Anterior cingulate cortex (tissue), 58 donors: ENCODE results near the gene ABCF2.

Experiments
- DNase-seq, 58 donors: peaks; one replicate each; lab custom pipeline; 2025; lab: John Stamatoyannopoulos, UW

Gene ABCF2

DNA sequence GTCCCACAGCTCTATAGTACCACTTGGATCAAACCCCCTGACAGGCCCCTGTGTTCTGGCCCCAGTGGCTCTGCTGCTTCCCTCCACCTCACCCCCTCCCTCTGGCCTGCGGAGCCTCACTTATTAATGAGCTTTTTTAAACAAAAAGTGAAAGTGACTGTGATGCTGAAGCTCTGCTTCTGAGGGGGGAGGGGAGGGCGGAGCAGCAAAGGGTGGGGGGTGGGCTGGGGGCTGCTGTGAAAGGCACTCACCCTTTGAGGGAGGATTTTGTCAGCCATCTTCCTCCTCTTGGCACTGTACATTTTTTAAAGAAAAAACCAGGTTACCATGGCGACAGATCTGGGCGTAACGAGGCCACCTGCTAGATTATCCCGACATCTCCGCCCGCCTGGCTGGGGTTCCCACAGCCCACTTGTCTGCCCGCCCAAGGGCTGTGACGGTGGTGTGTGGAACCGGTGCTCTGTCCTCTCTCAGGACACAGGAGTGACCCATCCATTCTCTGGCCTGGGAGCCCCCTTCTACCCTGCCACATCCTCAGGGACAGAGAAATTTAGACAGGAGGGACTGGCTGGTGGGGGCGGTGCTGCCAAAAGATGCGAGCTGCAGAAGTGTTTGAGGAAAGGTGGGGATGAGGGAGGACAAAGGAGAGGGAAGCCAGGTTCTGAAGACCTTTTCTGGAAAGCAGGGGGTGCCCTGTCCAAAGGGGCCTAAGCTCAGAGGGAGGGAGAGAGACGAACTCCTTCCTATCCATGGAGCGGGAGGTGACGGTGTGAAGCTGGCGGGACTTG, 16.6 kb upstream of the ABCF2 start:
- DNase-seq, result peak in 21 of 58 donors; percentile 18 to 72 (median 41)

DNA sequence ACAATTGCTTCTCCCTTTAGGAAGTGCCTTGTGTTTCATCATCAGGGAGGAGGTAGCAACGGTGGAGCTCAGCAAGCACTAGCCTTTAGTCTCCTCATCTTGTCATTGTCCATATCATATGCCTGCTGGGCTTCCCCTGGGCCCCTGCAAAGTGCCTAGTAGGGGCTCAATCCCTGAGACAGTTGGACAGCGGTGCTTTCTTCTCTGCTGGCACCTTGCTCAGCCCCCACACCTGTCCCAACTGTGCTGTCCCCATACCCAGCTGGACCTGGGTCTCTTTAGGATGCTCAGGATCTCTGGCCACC, 16.0 kb upstream of the ABCF2 start:
- no peak for DNase-seq

DNA sequence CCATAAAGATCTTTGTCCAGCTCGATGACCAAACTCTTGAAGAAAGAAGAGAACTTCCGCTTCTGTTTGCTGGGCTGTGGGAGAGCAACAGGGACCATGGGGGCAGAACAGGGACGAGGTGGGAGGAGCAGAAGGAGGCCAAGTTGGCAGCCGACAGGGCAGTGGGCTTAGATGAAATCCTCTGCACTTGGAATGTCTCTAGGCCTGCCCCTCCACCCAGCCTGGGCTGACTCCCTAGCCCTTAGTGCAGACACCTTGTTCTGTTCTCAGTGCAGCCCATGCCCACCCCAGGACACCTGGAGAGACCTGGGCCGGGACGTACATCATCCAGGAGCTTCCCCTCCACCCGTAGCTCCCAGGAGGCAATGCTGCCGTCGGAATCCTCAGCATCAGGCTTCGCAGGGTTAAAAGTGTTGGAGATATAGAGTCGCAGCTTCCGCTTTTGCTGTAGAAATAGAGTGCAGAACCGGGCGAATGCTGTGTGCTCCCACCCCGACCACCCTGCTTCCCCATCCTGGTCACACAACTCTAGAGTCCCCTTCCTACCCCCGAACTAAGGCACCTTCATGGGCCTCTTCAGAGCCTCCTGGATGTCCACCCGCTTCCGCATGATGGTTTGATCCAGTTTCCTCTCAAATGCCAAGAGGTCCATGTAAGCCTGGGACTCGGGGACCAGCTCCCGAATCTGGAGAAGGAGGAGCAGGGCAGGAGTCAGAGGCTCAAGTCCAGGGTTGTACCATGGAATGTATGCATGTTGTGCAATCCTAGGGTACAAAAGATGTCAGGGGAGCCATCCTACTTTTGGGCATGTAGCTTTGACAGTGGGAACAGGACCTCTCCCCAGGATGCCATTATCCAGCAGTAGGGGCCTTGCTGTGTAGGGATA, 15.4 kb upstream of the ABCF2 start:
- no peak for DNase-seq

DNA sequence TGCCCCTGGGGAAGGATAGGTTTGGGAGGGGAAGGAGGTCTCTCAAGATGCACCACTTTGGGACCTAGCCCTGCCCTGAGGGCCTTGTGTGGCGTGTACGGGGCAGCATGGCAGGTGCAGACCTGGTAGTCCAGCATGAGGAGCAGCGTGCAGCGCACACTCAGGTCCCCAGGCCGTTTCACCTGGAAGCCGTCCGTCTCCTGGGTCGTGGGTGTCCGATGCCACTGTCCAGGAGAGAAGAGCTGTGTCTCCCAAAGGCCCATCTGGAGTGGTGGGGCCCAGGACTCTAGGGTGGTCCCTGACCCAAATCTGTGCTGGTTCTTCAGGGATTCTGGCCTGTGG, 14.7 kb upstream of the ABCF2 start:
- DNase-seq, result no peak

DNA sequence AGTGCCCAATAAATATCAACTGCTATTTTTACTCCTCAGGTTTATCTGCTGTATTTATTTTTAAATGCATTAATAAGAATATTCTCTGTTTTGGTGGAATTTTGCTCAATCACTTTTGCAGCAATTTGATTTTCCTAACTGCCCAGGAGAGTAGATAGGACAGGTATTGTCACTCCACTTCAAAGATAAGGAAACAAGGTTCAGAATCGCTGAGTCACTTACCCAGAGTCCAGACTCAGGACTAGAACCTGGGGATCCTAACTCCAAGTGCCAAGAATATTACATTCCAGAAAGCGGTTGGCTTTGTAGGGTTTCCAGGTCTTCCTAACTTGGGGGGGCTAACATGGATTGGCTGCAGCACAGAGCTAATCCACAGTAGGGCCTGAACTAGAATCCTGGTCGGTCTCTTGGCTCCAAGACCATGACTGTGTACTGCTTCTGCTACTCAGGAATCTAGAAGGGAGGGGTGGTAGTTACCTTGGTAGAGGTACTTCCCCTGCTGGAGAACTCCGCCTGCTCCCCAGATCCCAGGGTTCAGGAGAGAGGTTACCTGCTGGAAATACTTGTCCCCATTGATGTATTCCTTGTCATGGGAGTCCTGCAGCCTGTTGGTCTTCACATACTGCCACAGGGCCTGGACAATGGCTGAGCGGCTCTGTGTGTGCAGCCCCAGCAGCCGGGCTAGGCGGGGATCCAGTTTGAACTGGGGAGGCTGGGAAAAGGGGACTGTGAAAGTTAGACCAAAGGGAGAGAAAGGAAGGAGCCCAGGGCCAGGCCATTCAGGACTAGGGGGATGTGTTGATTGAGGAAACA, 14.1 kb upstream of the ABCF2 start:
- DNase-seq, result no peak

DNA sequence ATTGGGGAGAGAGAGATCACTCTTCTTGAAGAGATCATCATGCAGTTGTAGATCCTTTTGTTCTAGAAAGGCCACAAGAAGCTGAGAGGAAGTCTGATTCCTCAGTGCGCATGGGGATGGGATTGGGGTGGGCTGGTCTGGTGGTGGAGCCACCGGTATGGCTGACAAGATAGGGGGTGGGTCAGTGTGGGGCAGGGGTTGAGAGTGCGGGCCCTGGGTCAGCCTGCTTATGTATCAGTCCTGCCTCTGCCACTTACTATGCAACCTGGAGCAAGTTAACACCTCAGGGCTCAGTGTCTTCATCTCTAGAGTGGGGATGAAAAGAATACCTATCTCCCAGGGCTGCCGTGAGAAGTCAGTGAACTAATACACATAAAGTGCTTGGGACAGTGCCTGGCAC, 13.5 kb upstream of the ABCF2 start:
- DNase-seq, result no peak

DNA sequence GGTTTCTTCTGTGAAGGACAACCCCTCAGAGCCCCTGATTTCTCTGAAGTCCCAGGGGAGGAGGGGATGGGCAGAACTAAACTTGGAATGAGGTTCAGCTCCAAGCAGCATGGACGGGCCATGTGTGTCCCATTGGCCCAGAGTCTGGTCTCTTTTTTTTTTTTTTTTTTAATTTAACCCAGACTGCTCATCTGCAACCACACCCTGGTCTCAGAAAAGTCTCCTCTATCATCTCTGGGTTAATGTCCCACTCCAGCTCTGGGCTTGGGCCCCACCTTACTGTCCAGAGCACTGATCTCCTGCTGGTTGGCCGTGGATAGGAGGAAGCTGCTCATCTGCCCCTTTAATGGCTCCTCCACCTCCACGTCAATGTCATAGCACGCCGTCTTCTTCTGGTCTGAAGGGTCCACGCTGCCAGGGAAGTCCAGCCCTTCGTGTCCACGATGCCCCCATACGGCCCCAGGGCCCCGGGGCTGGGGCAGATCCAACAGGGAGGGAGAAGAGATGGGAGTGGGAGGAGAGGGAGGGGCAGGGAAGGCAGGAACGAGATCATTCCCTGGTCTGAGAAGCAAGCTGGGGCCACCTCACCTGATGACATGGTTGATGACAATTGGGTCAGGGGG, 12.9 kb upstream of the ABCF2 start:
- no peak for DNase-seq

DNA sequence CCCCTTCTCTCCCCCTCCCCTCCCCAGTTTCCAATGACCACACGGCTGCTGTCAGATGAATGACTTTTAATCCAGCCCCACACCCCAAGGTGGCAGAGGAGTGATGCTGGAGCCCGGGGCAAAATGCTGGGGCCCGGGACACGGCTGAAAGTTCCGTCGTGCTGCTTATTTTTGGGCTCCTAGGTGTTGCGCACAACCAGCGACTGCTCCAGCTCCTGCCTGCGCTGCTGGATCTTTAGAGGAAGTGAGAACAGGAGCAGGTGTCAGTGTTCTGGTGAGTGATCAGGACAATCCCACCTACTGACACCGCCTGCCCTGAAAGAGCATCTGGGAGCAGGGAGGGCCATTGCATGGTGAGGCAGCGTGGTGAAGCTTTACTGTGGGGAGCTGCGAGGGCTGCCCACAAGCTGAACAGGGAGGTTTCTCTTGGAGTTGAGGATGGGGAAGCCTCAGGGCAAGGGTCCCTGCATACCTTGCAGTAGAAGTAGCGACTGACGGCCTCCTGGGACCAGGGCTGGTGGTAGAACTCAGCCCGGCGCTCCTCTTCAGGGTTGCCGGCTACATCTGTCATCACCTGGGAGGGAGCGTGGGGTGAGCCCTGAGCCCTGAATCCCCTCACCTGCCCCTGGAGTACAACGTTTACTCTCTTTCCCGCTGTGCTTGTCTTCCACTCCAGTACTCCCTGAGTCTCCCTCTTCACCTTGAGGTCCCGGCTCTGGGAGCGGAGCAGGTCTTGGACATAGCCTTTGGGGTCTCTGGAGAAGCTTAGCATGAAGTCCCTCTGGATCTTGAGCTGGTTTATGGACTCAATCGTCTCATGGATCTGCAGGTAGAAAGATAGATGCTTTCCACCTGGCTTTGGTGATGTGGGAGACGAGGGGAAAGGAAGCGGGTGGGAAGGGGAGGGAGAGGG, 12.2 kb upstream of the ABCF2 start:
- DNase-seq, result no peak

DNA sequence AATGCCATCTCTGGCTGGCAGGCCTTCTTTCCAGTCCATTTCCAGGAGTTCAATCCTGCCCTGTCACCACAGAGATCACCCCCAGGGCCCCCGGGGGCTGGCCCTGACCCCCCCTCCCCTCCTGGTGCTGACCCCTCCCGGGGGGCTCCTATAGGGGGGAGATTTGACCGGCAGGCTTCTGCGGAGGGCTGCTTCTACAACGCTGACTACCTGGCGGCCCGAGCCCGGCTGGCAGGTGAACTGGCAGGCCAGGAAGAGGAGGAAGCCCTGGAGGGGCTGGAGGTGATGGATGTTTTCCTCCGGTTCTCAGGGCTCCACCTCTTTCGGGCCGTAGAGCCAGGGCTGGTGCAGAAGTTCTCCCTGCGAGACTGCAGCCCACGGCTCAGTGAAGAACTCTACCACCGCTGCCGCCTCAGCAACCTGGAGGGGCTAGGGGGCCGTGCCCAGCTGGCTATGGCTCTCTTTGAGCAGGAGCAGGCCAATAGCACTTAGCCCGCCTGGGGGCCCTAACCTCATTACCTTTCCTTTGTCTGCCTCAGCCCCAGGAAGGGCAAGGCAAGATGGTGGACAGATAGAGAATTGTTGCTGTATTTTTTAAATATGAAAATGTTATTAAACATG, 11.3 kb upstream of the ABCF2 start:
- DNase-seq, result no peak

DNA sequence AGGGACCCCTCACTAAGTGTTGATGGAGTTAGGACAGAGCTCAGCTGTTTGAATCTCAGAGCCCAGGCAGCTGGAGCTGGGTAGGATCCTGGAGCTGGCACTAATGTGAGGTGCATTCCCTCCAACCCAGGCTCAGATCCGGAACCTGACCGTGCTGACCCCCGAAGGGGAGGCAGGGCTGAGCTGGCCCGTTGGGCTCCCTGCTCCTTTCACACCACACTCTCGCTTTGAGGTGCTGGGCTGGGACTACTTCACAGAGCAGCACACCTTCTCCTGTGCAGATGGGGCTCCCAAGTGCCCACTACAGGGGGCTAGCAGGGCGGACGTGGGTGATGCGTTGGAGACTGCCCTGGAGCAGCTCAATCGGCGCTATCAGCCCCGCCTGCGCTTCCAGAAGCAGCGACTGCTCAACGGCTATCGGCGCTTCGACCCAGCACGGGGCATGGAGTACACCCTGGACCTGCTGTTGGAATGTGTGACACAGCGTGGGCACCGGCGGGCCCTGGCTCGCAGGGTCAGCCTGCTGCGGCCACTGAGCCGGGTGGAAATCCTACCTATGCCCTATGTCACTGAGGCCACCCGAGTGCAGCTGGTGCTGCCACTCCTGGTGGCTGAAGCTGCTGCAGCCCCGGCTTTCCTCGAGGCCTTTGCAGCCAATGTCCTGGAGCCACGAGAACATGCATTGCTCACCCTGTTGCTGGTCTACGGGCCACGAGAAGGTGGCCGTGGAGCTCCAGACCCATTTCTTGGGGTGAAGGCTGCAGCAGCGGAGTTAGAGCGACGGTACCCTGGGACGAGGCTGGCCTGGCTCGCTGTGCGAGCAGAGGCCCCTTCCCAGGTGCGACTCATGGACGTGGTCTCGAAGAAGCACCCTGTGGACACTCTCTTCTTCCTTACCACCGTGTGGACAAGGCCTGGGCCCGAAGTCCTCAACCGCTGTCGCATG, 10.5 kb upstream of the ABCF2 start:
- DNase-seq, result no peak

DNA sequence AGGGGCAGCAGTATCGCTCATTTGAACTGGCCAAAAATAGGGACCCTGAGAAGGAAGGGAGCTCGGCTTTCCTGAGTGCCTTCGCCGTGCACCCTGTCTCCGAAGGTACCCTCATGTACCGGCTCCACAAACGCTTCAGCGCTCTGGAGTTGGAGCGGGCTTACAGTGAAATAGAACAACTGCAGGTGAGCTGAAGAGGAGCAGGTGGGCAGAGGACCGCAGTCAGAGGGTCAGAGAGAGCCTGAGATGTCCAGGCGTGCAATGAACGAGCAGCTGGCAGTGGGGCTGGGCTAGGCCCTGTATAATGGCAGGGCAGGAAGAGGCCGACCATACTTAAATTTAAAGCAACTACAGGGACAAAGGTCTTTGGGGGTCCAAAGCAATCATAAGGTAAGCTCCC, 9.4 kb upstream of the ABCF2 start:
- DNase-seq, result no peak

DNA sequence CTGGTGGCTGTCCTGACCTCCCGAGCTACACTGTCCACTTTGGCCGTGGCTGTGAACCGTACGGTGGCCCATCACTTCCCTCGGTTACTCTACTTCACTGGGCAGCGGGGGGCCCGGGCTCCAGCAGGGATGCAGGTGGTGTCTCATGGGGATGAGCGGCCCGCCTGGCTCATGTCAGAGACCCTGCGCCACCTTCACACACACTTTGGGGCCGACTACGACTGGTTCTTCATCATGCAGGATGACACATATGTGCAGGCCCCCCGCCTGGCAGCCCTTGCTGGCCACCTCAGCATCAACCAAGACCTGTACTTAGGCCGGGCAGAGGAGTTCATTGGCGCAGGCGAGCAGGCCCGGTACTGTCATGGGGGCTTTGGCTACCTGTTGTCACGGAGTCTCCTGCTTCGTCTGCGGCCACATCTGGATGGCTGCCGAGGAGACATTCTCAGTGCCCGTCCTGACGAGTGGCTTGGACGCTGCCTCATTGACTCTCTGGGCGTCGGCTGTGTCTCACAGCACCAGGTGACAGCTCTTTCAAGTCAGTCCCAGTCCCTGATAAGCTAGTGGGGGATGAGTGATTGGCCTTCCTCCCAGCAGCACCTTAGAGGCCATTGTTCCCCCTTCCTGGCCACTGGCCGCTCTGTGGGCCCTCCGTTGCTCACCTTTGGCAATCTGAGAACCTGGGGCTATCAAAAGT, 8.2 kb upstream of the ABCF2 start:
- no peak for DNase-seq

DNA sequence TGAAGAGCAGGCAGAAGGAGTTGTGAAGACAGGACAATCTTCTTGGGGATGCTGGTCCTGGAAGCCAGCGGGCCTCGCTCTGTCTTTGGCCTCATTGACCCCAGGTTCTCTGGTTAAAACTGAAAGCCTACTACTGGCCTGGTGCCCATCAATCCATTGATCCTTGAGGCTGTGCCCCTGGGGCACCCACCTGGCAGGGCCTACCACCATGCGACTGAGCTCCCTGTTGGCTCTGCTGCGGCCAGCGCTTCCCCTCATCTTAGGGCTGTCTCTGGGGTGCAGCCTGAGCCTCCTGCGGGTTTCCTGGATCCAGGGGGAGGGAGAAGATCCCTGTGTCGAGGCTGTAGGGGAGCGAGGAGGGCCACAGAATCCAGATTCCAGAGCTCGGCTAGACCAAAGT, 6.8 kb upstream of the ABCF2 start:
- no peak for DNase-seq

DNA sequence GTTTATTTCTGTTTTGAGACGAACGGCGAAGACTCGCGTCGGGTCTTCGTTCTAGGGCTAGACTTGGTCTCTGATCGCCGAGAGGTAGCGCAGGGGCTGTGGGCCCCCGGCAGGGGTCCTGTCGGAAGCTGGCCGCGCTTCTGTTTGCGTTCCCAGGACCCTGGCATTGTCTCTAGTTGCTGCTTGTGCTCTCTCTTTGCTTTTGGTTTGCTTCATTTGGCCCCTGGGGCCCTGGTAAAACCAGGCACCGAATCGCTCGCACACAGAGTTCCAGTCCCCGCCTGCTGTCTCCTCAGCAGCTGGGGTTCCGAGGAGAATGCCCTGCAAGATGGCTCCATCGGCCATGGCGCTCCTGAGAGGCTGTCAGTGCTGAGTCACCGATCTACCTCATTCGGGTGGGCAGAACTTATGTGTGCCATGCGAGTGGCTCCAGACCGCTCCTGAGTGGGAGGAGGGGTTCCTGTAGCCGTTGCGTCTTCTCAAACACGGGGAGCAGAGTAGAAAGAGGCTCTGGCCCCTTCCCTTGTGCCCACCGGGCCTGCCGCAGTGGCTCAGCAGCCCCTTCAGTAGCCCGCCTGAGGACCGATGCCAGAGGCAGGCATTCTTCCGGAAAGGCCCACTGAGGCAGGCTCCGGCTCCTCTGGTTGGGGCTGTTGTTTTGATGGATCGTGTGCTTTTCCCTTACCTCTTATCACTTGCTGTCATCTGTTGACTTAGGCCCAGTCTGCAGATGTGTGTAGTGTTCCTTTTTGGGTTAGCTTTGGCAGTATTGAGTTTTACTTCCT, 6.1 kb upstream of the ABCF2 start:
- peak in 32 of 58 donors; percentile 17 to 83 (median 56) for DNase-seq

DNA sequence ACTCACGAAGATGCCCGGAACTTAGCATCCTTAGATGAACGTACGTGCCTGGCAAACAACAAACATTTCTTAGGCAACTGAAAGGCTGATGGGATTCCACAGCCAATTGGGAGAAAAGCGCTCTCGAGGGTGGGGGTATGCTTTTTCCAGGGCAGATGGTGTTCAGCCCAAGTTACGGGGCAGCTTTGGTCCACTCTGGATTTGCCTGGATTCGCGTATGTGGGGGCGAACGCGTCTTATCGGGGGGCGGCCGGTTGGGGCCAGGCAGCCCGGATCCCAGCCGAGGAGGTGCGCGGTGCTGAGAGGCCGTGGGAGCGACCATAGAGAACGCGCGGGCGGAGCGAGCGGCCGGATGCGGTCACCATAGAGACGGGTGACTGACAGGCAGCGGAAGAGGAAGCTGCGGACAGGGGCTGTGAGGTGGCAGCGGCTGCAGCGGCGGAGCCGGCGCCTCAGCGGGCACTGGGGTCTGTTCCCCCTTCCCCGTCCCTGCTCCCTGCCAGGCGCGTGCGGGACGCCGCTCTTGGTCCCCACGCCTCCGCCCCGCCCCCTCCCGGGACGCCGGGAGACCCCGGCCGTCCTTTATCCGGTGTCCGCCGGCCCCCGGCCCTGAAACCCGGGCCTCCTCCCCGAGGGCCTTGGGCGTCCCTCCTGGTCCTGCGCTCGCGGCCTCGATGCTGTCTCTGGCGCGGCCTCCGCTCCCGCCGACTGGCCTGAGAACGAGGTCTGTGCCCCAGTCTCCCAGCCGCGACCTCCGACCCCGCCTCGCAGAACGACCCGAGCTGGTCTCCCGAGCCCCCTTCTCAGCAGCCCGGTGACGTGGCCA, 5.3 kb upstream of the ABCF2 start, which contains the start of gene CHPF2:
Gene CHPF2 (plus strand): TSS at position 393 of the 826 bp plus-strand sequence. CDS start 1,529 bp downstream, outside the sequence.
- DNase-seq, result peak; percentile 37 to 94 (median 84)

DNA sequence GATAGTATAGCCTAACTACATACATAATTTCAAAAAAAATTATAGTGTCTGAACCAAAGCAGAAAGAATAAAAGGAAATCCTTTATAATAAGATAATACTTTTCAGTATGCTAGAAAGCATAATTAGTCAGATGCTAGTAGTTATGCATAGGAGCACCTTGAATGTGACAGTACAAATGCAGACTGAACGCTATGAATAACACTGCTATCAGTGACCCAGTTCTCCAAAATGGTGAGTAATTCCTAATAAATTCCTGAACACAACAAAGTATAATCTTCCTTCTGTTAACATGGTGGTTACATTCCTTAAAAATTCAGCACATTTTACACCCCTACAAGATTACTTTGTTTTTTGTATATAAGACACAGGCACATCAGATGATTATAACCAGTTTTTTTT, 4.1 kb upstream of the ABCF2 start:
- DNase-seq, result no peak
